H1 (cell line): ENCODE data around the gene EEIG2. TPM values are rescaled to one million over a fixed set of nuclear protein-coding genes. Genes with fewer than 3 reads are reported as not detected.

Source experiments
- CREB1 ChIP-seq: IDR thresholded peaks from 2 replicates; pipeline ENCODE4 v1.6.1; 2012; ENCODE audit warnings: inconsistent platforms
- GABPA ChIP-seq: IDR thresholded peaks from 2 replicates; pipeline ENCODE4 v1.6.1; 2011; ENCODE audit warnings: mild to moderate bottlenecking, low read length, moderate library complexity, borderline replicate concordance; ENCODE audit not compliant: insufficient read depth
- NANOG ChIP-seq: IDR thresholded peaks from 2 replicates; pipeline ENCODE4 v1.6.1; 2011; ENCODE audit warnings: low read length, low read depth, mild to moderate bottlenecking, inconsistent platforms; ENCODE audit not compliant: insufficient read depth, poor library complexity, severe bottlenecking
- USF2 ChIP-seq: IDR thresholded peaks from 2 replicates; pipeline ENCODE4 v1.6.1; 2011; ENCODE audit warnings: low read length, improper control_type of control experiment
- polyA plus RNA-seq, 7 experiments: library from polyadenylated mRNA; depleted of rRNA in 3 of 7; stranded (reverse) in 5 of 7; unstranded in 2 of 7; fragments of >200 nt in 5 of 7; fragments of 200-250 nt in 2 of 7; gene quantifications; 1 replicate in 5 of 7; 2 replicates in 1 of 7; 4 replicates in 1 of 7; pipeline versions ENCODE4 v1.2.1 to v1.2.3, GENCODE V29; 2011 to 2013; ENCODE audit warnings: missing spikeins in 2 of 7, mixed read lengths in 2 of 7
- total RNA-seq: library from RNA; stranded (reverse); fragmentation: NEBNext Ultra II Directional; extraction: Animal tissue kit (Norgen Biotek cat#: 25700); gene quantifications from 2 replicates; pipeline ENCODE4 v1.2.1, GENCODE V29; 2021

Gene EEIG2
- total and polyA plus RNA-seq, 2 of the 8 experiments (the other 6 are each of a cell fraction or from before 2014, with no cell fraction given), result 6.1 to 20.1 TPM

- TF ChIP-seq GABPA, result no peak
- TF ChIP-seq USF2, result no peak
- TF ChIP-seq CREB1, result no peak
- TF ChIP-seq NANOG, result no peak
Measured at GRCh38 chr1:108600504-108600903, 40.6 kb downstream of the EEIG2 start (continued).
